Measurements from ENCODE around the gene GARIN5A. TPM values are rescaled to one million over a fixed set of nuclear protein-coding genes. Genes with fewer than 3 reads are reported as not detected.

GARIN5A gene
- total RNA-seq, 1 experiment from 2014 or later, result 0.84 TPM

Other genes starting within 250 kb of the GARIN5A start
- 6.4 and 6.7 TPM in 2 replicates for gene KCNC3, start 147.5 kb downstream of the GARIN5A start, total RNA-seq (2021)
- 0.47 and 0.63 TPM in 2 replicates for gene NAPSA, start 111.2 kb downstream of the GARIN5A start, total RNA-seq (2021)
- gene NR1H2, start 100.4 kb downstream of the GARIN5A start, total RNA-seq (2021), result 42.7 and 45.0 TPM in 2 replicates
- gene POLD1, start 92.5 kb downstream of the GARIN5A start, total RNA-seq (2021), result 143 and 155 TPM in 2 replicates
- 0.20 and 0.75 TPM in 2 replicates for gene SPIB, start 57.9 kb downstream of the GARIN5A start, total RNA-seq (2021)
- gene MYBPC2, start 44.0 kb downstream of the GARIN5A start, total RNA-seq (2021), result 0.09 TPM in 1 of 2 replicates, not detected in the other
- 99.2 and 108 TPM in 2 replicates for gene EMC10, start 341 bp downstream of the GARIN5A start, total RNA-seq (2021)
- gene JOSD2, start 34.3 kb upstream of the GARIN5A start, total RNA-seq (2021), result 26.8 and 31.9 TPM in 2 replicates
- gene ASPDH, start 37.1 kb upstream of the GARIN5A start, total RNA-seq (2021), result 0.45 TPM in 1 of 2 replicates, not detected in the other
- 23.1 and 24.9 TPM in 2 replicates for gene LRRC4B, start 91.6 kb upstream of the GARIN5A start, total RNA-seq (2021)
- 1.8 and 2.0 TPM in 2 replicates for gene SYT3, start 163.0 kb upstream of the GARIN5A start, total RNA-seq (2021)
- 6.2 and 10.5 TPM in 2 replicates for gene C19orf81, start 172.6 kb upstream of the GARIN5A start, total RNA-seq (2021)
- gene SHANK1, start 243.0 kb upstream of the GARIN5A start, total RNA-seq (2021), result 69.7 and 69.8 TPM in 2 replicates
- 59.1 TPM in 2 replicates for gene CLEC11A, start 246.5 kb upstream of the GARIN5A start, total RNA-seq (2021)